ENCODE results near the gene LETM1.
A peak's percentile ranks its signal among the peaks of the same experiment; 100 is the strongest.

LETM1 gene

DNA sequence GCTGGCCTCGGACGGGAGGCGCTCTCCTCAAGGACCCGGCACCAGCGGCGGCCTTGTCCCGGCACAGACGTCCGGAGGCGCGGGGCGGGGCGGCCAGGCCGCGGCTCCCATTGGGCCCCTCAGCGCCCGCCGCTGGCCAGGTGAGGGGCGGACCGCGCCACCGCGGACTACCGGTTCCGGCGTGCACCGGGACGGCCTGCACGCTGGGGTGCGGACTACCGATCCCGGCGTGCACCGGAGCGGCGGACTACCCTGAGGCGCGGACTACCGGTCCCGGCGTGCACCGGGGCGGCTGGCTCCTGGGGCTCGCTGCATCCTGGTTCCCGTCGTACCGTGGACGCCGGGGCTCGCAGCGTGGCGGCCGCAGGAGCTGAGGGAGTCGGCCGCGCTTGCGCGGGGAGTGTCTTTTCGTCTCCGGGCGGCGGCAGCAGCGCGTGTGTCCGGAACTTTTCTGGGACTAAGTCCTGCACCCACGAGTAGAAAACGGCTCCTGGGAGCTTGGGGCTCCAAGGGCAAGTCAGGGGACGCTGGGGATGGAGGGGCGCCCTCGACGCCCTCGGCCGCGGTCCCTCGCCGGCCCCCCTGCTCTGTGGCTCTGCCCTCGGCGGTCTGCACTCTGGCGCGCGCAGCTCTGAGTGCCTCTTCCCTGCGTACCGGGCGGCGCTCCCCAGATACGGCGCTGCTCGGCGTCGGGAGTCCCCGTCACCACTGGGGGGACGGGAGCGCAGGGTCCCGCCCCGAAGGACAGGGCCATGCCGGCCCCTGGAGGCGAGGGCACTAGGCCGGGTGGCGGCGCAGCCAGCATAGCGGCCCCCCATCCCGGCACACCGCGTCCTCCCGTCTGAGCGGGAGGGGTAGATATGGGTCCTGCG is at the start of gene LETM1:
TSS of gene LETM1 (minus strand) at position 86 of the 872 bp plus-strand sequence. CDS start 206 bp downstream, outside the sequence.
- peak; percentile 100 for DNase-seq

DNA sequence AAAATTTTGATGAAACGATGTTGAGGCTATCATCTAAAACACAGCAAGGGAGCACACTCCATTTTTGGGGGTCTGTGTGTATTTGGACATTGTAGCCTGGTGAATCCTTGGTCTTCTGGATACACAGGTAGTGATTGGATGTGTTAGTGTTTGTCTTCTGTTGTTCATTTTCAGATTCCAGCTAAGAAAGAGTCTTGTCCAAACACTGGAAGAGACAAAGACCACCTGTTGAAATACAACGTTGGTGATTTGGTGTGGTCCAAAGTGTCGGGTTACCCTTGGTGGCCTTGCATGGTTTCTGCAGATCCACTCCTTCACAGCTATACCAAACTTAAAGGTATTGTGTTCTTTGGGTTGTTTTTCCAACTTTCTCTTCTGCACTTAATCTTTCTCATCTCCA is 48.1 kb upstream of the LETM1 start:
- DNase-seq = no peak

DNA sequence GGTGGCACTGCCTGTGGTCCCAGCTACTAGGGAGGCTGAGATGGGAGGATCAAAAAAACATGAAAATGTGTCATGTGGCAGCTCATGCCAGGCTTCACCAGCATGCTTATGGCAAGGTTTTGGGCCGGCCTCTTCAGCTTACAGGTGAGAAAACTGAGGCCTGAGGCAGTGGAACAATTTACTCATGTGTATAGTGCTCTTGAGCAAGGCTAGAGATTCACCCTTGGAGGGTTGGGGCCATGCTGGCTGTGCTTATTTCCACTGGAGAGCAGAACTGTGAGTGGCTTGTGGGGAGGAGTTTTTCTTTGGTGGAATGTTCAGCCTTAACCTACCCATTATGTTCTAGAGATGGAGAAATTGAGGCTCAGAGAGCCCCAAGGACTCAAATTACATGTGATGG is 47.1 kb upstream of the LETM1 start:
- DNase-seq = no peak

DNA sequence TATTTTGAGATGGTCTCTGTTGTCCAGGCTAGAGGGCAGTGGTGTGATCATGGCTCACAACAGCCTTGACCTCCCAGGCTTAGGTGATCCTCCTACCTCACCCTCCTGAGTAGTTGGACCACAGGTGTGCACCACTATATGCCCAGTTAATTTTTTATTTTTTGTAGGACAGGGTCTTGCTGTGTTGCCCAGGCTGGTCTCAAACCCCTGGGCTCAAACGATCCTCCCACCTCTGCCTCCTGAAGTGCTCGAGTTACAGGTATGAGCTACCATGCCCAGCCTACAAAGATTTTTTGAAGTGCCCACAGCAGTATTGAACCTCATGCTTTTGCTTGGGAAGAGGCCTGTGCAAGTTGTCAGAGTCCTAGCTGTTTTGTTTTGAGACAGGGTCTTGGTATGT is 46.3 kb upstream of the LETM1 start:
- DNase-seq = no peak

DNA sequence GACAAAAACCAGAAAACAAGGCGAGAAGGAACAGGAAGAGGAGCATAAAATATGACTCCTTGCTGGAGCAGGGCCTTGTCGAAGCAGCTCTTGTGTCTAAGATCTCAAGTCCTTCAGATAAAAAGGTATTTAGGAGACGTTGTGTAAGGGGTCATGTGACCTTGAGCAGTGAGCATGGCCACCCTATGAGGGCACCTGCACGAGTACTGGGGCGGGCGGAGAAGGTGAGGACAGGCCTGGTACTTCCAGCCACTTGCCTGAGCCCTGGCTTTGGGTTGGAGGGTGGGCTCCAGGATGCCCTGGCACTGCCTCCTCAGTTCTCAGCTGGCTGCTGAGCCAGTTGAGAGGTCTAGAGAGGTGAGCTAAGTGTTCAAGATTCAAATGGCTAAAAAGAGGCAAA is 45.2 kb upstream of the LETM1 start:
- DNase-seq = no peak

DNA sequence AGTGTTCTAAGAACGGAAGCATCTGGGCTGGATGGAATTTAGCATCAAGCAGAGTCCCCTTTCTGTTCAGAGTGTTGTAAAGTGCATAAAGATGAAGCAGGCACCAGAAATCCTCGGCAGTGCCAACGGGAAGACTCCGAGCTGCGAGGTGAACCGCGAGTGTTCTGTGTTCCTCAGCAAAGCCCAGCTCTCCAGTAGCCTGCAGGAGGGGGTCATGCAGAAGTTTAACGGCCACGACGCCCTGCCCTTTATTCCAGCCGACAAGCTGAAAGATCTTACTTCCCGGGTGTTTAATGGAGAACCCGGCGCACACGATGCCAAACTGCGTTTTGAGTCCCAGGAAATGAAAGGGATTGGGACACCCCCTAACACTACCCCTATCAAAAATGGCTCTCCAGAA is 44.7 kb upstream of the LETM1 start:
- no peak for DNase-seq

DNA sequence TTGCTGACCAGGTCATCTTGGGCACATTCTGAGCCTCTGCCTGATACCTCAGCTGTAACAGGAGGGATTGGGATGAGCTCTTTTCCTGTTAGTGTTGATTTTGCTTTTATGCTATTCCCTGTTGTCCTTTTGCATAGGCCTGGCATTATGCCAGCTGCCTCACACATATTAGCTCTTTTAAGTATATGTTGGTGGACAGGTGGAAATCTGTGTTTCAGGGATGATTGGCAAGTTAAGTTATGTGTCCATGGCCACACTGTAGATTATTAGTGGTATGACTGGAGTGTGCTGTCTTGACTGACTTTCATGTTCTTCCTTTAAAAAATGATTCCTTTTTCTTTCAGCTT is 44.1 kb upstream of the LETM1 start:
- DNase-seq = no peak

DNA sequence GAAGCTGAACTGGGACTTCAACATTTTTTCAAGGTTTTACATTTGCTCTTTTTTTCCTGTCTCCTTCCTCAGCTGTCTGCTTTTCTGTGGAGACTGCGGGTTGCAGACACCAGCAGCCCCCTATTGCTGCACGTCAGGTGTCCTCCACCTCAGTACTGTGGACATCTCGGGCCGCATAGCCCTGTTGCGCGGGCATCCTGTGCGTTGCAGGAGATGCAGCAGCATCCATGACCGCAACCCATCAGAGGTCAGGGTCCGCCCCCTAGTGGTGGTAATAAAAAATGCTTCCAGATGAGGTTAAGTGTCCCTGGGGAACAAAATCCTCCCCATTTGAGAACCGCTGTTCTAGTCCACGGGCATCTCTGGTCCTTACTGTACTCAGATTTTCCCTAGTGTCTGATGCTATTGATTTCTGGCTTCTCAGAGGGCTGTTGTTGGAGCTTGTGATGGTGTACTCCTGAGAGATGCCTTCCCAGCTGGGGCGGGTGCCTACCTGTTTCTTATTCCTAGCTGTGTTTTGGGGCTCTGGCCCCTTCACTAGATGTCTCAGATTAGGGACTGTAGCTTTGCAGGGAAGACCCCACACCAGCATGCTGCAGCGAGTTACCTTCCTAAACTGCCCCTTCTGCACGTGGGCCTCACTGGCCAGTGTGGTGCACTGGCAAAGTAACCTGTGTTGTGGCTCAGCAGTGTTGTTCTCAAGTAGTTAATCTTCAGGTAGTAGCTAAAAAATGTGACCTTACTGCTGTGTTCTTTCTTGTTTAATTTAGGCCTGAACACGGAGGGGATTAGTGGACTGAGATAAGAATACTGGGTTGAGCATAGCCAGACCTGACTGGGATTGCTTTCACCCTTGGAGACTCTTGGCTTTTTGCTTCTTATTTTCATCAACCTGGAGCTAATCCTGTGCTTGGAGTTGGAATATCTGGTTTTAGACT is 43.5 kb upstream of the LETM1 start:
- peak; percentile 94 for DNase-seq

DNA sequence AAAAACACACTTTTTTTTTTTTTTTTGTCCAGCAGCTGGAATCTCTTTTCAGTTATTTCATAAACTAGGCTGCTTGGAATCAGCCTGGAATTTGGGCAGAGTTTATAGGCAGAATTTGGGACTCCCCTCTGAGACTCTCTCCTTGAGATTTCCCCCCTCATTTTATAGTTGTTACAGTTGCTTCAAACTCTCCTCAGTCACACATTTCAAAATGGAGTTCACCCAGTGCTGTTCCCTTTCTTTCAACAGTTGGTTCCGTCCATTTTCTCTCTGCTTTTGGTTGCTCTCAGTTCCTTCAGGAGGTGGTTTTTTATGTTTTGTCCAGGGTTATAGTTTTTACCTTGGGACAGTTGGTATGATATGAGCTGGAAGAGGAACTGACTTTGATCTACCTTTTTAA is 42.7 kb upstream of the LETM1 start:
- no peak for DNase-seq

DNA sequence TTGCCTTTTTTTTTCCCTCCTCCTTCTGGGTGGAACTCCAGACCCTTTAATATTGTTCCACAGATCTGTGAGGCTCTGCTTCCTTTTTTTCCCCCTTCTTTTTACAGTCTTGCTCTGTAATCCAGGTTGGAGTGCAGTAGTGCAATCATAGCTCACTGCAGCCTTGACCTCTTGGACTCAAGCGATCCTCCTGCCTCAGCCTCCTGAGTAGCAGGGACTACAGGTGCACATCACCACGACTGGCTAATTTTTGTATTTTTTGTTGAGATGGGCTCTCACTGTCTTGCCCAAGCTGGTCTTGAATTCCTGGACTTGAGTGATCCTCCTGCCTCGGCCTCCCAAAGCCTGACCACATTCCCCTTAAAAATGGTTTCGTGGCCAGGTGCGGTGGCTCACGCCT is 42.1 kb upstream of the LETM1 start:
- DNase-seq = no peak

DNA sequence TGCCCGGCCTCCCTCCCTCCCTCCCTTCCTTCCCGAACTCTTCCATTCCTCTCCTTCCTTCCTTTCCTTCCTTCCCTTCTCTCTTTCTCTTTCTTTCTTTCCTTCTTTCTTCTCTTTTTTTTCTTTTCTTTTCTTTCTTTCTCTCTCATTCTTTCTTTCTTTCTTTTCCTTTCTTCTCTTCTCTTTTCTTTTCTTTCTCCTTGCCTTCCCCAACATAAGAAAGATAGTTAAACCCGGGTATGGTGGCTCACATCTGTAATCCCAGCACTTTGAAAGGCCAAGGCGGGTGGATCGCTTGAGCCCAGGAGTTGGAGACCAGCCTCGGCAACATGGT is 40.7 kb upstream of the LETM1 start:
- no peak for DNase-seq

DNA sequence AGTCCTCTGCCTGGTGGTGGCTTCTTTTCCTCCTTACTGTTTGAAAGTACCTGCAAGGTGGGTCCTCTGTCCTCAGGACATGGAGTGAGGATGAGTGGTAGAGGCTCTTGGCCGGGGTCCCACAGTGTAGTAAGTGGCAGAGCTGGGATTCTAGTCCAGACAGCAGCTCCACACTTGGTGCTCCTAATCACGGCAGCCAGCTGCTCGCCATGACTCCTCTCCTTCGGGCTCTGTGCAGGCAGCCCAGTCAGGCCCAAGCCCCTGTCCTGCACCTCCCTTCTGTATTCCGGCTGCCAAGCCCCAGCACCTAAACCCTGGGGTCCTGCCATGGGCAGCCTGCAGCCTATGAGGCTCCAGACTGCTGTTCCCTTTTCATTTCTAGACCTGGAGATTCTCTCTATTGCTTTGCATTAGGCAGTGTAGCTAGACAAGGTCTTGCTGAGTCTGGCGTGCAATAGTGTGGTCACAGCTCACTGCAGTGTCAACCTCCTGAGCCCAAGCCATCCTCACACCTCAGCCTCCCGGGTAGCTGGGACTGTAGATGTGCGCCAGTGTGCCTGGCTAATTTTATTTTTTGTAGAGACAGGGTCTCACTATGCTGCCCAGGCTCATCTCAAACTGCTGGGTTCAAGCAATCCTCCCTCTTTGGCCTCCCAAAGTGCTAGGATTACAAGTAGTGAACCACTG is 40.2 kb upstream of the LETM1 start:
- DNase-seq = no peak

DNA sequence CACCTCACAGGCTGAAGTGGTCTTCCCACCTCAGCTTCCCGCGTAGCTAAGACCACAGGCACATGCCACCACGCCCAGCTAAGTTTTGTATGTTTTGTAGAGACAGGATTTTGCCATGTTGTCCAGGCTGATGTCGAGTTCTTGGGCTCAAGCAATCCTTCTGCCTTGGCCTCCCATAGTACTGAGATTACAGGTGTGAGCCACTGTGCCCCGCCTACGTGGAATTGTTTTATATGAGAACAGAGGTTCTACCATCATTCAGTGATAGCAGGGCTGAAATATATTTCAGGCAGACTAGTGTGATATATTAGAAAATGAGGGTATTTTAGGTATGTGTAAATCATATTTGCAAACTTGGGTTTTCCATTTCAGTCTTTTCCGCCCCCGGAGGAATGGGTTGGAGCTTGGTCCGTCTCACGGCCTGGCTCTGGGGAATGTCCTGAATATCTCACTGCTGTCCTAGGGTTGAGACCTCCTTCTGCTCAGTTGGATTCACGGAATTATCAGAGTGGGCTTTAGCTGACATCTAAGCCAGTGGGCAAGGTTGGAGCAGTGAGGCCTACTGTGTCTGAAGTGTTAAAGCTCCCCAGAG is 35.1 kb upstream of the LETM1 start:
- no peak for DNase-seq

DNA sequence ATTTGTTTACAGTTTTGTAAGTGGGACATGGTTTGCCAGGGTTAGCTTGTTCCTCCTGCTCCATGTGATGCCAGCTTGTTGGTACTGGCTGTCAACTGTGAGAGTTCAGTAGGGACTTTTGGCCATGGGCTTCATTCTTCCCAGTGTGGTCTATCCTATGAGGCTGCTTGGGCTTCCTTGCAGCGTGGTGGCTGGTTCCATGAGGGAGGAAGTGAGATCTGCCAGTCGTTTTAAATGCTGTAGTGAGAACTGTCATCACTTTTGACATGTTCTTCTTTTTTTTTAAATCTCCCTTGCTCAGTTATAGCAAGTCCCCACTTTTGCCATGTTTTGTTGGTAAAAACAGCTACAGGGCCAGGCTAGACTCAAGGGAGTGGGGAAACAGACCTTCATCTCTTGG is 31.1 kb upstream of the LETM1 start:
- no peak for DNase-seq

DNA sequence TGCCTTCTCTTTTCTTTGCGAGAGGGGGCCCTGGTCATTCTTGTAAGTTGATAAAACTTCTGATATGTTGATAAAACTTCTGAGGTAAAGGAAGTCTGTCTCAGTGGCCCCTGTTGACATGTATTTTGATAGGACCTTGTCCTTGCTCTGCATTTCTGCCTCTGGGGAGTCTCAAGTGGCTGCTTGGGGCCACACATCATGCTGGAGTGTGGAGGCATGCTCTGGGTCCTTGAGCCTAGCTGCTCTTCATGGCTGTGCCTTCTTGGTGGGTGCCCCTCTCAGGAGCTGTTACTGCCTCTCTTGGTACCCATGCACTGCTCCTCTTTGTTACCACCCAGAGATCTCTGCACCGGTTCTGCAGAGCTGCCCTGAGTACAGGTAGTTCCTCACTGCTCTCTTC is 29.5 kb upstream of the LETM1 start:
- no peak for DNase-seq

DNA sequence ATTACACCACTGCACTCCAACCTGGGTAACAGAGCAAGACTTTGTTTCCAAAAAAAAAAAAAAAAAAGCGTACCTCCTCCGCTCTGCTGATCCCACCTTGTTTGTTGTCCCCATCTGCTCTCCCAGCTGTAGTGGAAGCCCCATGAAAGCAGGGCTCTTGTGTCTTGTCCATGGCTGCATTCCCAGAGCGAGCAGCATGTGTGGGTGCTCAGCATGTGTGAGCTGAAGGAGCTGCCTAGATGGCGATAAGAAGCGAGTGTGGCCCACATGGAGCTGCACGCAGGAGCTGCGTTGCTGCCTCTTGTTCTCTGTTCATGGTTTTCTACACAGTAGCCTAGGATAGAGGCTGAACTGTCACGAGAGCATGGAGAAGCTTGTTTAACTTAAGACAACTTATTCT is 27.6 kb upstream of the LETM1 start:
- no peak for DNase-seq

DNA sequence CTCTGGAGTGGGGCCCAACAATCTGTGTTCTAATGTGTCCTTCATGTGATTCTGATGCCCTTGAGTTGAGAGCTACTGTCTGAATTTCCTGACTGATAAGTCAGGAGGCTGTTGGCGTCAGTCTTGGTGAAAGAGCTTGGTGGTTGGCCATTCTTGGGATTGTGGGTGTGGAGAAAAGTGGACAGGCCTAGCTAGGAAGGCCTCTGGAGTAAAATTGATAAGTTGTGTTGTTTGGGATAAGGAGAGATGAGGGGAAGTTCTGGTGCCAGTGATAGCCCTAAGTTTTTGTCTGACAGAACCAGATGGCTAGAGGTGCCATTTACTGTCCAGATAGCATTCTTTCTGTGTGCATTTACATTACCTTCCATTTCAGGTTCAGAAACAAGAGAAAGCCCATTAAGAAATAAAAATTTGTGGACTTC is 26.9 kb upstream of the LETM1 start:
- no peak for DNase-seq

DNA sequence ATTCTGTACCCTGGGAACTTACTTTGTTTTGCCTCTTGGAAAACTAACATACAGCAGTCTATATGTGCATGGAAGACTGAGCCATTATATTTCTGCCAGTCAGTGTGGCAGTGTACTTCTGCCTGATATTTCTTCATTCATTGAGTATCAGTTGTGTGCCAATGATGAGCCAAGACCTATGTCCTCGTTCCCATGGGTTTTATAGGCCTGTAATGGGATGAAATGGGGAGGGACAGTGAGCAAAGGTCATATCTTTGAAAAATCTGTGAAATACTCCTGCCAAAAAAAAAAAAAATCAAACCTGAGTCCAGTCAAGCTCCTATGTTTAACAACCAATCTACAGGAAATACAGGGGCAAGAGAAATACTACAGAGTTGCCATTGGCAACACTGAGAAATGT is 24.4 kb upstream of the LETM1 start:
- DNase-seq = no peak

DNA sequence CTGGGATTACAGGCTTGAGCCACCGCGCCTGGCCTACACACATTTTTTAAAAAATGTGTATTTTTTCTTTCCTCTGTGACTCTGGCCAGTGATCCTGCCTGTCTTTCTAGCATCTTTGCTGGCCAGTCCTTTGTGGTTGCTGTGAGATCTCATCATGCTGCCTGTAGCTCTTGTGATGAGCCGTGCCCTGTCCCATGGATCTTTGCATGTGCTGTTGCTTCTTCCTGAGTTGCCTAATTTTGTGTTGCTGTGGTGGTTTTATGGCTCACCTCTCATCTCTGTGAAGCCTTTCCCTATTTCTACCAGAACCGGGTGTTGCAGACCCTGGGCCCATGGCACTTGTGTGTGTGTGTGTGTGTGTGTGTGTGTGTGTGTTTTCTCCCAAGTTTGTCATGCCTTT is 23.5 kb upstream of the LETM1 start:
- DNase-seq = no peak

DNA sequence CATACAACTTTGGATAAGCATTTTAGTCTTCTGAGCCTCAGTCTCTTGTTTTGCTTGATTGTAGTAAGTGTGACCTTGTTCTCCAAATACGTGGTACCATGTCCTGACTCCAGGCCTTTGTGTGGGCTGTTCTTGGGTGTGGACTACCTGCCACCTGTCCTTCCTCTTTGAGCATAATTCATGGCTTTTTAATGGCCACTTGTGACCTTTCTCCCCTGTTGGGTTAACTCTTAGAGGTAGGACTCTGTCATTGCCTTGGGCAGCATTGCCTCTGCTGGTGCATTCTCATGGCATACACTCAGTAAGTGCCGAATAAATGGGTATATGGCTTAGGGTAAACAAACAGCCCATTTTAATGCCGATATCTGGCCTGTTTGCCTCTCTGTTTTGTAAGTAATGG is 18.2 kb upstream of the LETM1 start:
- DNase-seq = peak; percentile 49

DNA sequence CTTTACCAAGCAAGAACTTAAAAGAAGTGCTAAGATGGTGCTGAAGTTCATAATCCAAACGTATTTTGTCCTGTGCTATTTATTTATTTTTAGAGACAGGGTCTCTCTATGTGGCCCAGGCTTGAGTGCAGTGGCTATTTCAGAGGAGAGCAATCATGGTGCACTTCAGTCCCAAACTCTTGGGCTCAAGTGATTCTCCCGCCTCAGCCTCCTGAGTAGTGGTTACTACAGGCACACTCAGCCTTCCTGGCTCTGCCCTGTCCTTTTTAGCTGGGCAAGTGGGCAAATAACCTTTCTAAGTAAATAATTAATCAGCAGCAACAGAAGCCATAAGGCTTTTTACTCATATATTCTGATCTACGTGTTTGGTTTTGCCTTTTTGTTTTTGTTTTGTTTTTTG is 17.8 kb upstream of the LETM1 start:
- peak; percentile 63 for DNase-seq

DNA sequence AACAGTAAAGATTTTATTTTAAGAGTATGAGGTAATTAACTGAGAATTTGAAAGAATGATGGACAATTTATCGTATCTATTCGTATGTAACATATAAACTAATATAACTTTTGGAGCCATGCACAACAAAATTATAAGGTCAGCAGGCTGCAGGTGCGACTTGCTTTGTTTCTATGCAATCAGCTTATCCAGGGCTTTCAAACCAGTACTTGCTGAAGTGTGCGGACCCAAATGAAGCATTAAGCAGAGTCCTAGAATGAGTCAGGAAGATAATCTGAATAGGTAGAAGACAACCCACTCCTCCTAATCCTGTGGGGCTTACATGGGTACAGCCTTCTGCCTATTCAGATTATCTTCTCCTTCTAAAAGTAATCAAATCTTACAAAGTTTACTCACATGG is 17.3 kb upstream of the LETM1 start:
- peak; percentile 40 for DNase-seq

DNA sequence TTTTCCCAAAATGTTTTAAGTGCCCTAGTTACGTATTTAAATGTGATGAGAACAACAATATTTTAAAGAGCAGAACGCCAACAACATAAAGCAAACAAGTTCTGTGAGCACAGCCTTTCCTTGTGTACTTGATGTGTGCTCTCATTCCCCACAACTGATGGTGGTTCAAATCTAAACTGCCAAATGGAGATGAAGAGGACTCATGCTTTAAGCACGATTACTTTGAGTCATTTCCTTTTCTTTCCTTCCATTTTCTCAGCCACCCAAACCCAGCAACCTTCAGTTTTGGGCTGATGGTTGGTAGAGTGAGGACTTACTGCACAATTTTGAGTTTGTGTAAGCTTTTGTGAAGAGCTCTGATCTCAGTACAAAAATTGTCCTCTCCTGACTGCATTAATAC is 16.9 kb upstream of the LETM1 start:
- peak; percentile 48 for DNase-seq
